SK-N-SH treated with all-trans-retinoic acid at 6 μM for 48 hours (cell line): Measurements from ENCODE around the gene C17orf113.

ENCODE experiments used
- ARNTL ChIP-seq: fragments of 450-650 bp; formaldehyde crosslinking; IDR thresholded peaks from 2 replicates; pipeline ENCODE4 v1.5.0; 2020; ENCODE audit warnings: low read depth, mild to moderate bottlenecking, moderate library complexity, borderline replicate concordance
- ZFP30 ChIP-seq: fragments of 450-650 bp; formaldehyde crosslinking; IDR thresholded peaks from 2 replicates; pipeline ENCODE4 v1.5.0; 2022; ENCODE audit warnings: mild to moderate bottlenecking, moderate library complexity

DNA sequence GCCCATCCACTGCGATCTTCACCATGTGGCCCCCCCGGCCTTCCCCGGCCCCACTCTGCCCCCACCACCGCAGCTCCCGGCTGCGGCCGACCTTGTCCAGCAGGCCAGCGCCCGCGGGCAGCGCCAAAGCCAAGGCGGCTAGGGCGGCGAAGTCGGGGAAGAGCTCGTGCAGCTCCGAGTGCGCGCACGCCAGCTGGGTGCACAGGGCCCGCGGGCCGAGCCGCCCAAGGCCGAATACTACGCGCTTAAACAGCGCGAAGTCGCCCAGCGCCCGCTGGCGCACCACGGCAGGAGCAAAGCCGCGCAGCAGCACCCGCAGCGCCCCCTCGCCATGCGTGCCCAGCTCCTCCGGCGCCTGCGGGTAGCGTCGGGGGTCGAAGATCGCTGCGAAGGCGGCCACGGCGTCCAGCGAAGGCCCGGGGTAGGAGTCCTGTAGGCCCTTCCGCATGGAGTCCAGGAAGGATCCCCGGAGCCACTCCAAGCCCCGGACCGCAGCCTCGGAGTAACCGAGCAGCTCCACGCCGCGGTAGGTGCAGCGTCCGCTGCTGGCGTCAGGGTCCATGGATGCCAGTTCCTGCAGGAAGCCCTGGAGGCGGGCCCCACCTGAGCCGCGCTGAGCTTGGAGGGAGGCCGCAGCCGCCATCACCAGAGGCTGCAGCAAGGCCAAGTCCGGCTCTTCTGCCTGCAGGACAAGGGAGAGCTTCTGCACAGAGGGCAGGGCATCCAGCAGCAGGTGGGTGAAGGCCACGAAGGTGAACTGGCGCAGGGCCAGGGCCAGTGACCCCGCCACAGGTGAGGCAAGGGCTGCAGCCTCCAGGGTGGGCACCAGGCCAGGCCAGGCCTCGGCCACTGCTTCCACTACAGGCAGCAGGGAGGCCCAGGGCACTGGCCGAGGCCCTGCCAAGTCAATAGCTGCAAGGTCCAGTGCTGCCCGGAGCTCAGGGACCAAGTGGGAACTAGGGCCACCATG lies 10.3 kb downstream of the C17orf113 start:
- TF ChIP-seq ZFP30 (CRISPR knock-in tag) (no peak), ARNTL (CRISPR knock-in tag) (no peak)
